ENCODE data around the gene LAMTOR2. TPM values are rescaled to one million over a fixed set of nuclear protein-coding genes. Genes with fewer than 3 reads are reported as not detected.

LAMTOR2 gene
- polyA plus RNA-seq, 1 donor from 2014 or later: 81.3 TPM

GRCh38 chr1:156062189-156062588, 7.6 kb downstream of the LAMTOR2 start:
- Histone ChIP-seq H3F3A (ENCODE audit: insufficient read depth, low read length, poor library complexity, severe bottlenecking) (no peaks in the 10 kb centered on the region), H4K20me1 (ENCODE audit: insufficient read depth) (no peaks in the 10 kb centered on the region), H3K79me2 (replicated peaks; ENCODE audit: insufficient read depth, low read length) (no peaks in the 10 kb centered on the region), H3K4me3 (ENCODE audit: low read length) (no peak overlapping the region), H3K36me3 (ENCODE audit: insufficient read depth, low read length) (no peaks in the 10 kb centered on the region), H2AFZ (ENCODE audit: low read depth, low read length) (no peak overlapping the region), H3K9me3 (ENCODE audit: low read length) (no peaks in the 10 kb centered on the region), H3K9ac (ENCODE audit: low read length) (no peak overlapping the region), H3K4me2 (ENCODE audit: low read length) (no peak overlapping the region), H3K27ac (ENCODE audit: low read length) (no peak overlapping the region), H3K27me3 (ENCODE audit: insufficient read depth, low read depth, low read length) (no peaks in the 10 kb centered on the region), H3K9me2 (ENCODE audit: insufficient read depth, low read length) (no peaks in the 10 kb centered on the region)
- TF ChIP-seq RAD21 (conservative IDR thresholded peaks at IDR 0.05): no peak
- TF ChIP-seq, protein P1, sequence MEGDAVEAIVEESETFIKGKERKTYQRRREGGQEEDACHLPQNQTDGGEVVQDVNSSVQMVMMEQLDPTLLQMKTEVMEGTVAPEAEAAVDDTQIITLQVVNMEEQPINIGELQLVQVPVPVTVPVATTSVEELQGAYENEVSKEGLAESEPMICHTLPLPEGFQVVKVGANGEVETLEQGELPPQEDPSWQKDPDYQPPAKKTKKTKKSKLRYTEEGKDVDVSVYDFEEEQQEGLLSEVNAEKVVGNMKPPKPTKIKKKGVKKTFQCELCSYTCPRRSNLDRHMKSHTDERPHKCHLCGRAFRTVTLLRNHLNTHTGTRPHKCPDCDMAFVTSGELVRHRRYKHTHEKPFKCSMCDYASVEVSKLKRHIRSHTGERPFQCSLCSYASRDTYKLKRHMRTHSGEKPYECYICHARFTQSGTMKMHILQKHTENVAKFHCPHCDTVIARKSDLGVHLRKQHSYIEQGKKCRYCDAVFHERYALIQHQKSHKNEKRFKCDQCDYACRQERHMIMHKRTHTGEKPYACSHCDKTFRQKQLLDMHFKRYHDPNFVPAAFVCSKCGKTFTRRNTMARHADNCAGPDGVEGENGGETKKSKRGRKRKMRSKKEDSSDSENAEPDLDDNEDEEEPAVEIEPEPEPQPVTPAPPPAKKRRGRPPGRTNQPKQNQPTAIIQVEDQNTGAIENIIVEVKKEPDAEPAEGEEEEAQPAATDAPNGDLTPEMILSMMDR (IDR thresholded peaks at IDR 0.05; ENCODE audit: poor library complexity, severe bottlenecking): no peak
- no peak for TF ChIP-seq EP300 (conservative IDR thresholded peaks at IDR 0.05; ENCODE audit: poor library complexity, severe bottlenecking)
- TF ChIP-seq EZH2 (IDR thresholded peaks at IDR 0.05; ENCODE audit: borderline replicate concordance, insufficient read depth, low read length, poor library complexity, severe bottlenecking): no peak
- no peak for TF ChIP-seq POLR2AphosphoS5 (IDR thresholded peaks at IDR 0.05)
- no peak for TF ChIP-seq TAF1 (IDR thresholded peaks at IDR 0.05; ENCODE audit: low read depth)
- TF ChIP-seq REST (IDR thresholded peaks at IDR 0.05; ENCODE audit: borderline replicate concordance): no peak
- no peak for TF ChIP-seq MXI1 (conservative IDR thresholded peaks at IDR 0.05; ENCODE audit: poor library complexity, severe bottlenecking)
- TF ChIP-seq SMC3 (conservative IDR thresholded peaks at IDR 0.05; ENCODE audit: poor library complexity): no peak

DNA sequence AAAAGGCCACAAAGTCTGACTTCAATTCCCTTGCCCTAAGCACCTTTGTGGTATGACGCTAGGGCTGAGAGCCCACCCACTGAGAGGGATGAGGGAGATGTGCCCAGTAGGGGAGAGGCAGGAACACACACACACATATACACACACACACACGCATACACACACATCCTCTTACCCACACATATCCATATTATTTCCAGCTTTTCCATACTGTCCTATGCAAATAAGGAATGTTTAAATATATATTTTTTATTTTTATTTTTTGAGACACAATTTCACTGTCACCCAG, 9.4 kb downstream of the LAMTOR2 start:
- no peaks in the 10 kb centered on the region for H3K79me2 ChIP-seq (replicated peaks; ENCODE audit: insufficient read depth, low read length)
- H4K20me1 ChIP-seq (ENCODE audit: insufficient read depth): no peaks in the 10 kb centered on the region
- H3F3A ChIP-seq (ENCODE audit: insufficient read depth, low read length, poor library complexity, severe bottlenecking): no peaks in the 10 kb centered on the region
- no peaks in the 10 kb centered on the region for H3K9me3 ChIP-seq (ENCODE audit: low read length)
- TF ChIP-seq REST (IDR thresholded peaks at IDR 0.05; ENCODE audit: borderline replicate concordance): no peak
- no peak for TF ChIP-seq RAD21 (conservative IDR thresholded peaks at IDR 0.05)
- TF ChIP-seq TAF1 (IDR thresholded peaks at IDR 0.05; ENCODE audit: low read depth): no peak
- TF ChIP-seq, protein P1 (IDR thresholded peaks at IDR 0.05; ENCODE audit: poor library complexity, severe bottlenecking): no peak
- no peak for TF ChIP-seq EP300 (conservative IDR thresholded peaks at IDR 0.05; ENCODE audit: poor library complexity, severe bottlenecking)
- no peak for TF ChIP-seq EZH2 (IDR thresholded peaks at IDR 0.05; ENCODE audit: borderline replicate concordance, insufficient read depth, low read length, poor library complexity, severe bottlenecking)
- no peak for TF ChIP-seq POLR2AphosphoS5 (IDR thresholded peaks at IDR 0.05)
- TF ChIP-seq SMC3 (conservative IDR thresholded peaks at IDR 0.05; ENCODE audit: poor library complexity): no peak
- no peak for TF ChIP-seq MXI1 (conservative IDR thresholded peaks at IDR 0.05; ENCODE audit: poor library complexity, severe bottlenecking)
- no peaks in the 10 kb centered on the region for H3K36me3 ChIP-seq (ENCODE audit: insufficient read depth, low read length)
- H3K4me2 ChIP-seq (ENCODE audit: low read length): no peak overlapping the region
- no peak overlapping the region for H3K4me3 ChIP-seq (ENCODE audit: low read length)
- no peaks in the 10 kb centered on the region for H3K27me3 ChIP-seq (ENCODE audit: insufficient read depth, low read depth, low read length)
- H3K9ac ChIP-seq (ENCODE audit: low read length): no peak overlapping the region
- no peak overlapping the region for H2AFZ ChIP-seq (ENCODE audit: low read depth, low read length)
- no peak overlapping the region for H3K27ac ChIP-seq (ENCODE audit: low read length)
- H3K9me2 ChIP-seq (ENCODE audit: insufficient read depth, low read length): no peaks in the 10 kb centered on the region
